ENCODE measurements around the gene ZNF407. TPM values are rescaled to one million over a fixed set of nuclear protein-coding genes. Genes with fewer than 3 reads are reported as not detected.

The ZNF407 gene
- total and polyA plus RNA-seq, 4 donors, result 1.9 to 16.5 (median 6.6) TPM

DNA sequence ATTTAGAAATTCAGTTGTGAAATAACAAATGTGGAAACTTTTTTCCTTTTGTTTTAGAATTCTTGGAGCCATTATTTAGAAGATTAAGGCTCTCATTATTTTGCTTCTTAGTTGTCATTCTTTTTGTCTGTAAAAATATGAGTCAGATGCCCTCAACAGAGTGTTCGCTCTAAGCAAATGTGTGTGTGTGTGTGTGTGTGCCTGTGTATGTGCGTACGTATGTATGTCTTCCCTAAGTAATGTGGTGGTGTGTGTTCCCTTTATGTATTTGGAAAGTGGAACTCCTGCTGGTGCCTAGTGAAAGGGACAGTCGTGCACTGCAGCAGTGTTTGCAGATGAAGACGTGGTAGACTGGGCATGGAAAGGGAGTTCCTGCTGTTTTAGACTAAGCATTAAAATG lies 27.5 kb downstream of the ZNF407 start:
- H3K9me3 ChIP-seq (ENCODE audit: control insufficient read depth in 4 of 4, low read length in 3 of 4), result no peaks in the 10 kb centered on the region
- no peak overlapping the region for H3K9ac ChIP-seq (ENCODE audit: low read depth in 1 of 2, low read length in 2 of 2)
- no peak overlapping the region for H3K27ac ChIP-seq (ENCODE audit: low read depth in 1 of 2, low read length in 2 of 2)
- no peak for DNase-seq (ENCODE audit: low spot score)
- no peaks in the 10 kb centered on the region for H3K27me3 ChIP-seq (ENCODE audit: control insufficient read depth in 4 of 4, insufficient read depth in 4 of 4, low read length in 3 of 4)
- H3K4me3 ChIP-seq (ENCODE audit: low read depth in 1 of 3, low read length in 3 of 3), result no peak overlapping the region
- H3K4me1 ChIP-seq (ENCODE audit: control insufficient read depth in 4 of 4, insufficient read depth in 4 of 4, low read length in 3 of 4), result peaks cover 0 to 4% (median 0%) of the 10 kb centered on the region in 4 donors
- H3K36me3 ChIP-seq (ENCODE audit: control insufficient read depth in 4 of 4, insufficient read depth in 3 of 4, low read depth in 1 of 4, low read length in 3 of 4), result no peaks in the 10 kb centered on the region
- WGBS, result 91% methylated on average over 5 of the region's 5 CpGs
- TF ChIP-seq EGR1 (IDR thresholded peaks at IDR 0.05; ENCODE audit: low read depth in 2 of 2) (no peak), RAD21 (IDR thresholded peaks at IDR 0.05) (no peak), TAF1 (conservative IDR thresholded peaks at IDR 0.05) (no peak), JUND (IDR thresholded peaks at IDR 0.05) (no peak), FOXA2 (IDR thresholded peaks at IDR 0.05) (no peak), HNF4G (IDR thresholded peaks at IDR 0.05) (no peak), ZBTB33 (IDR thresholded peaks at IDR 0.05) (no peak), YY1 (IDR thresholded peaks at IDR 0.05) (no peak), RXRA (IDR thresholded peaks at IDR 0.05) (no peak), SP1 (IDR thresholded peaks at IDR 0.05) (no peak), HNF4A (conservative IDR thresholded peaks at IDR 0.05) (no peak), ATF3 (IDR thresholded peaks at IDR 0.05) (no peak), GABPA (IDR thresholded peaks at IDR 0.05 in 1 of 2, conservative IDR thresholded peaks at IDR 0.05 in 1 of 2) (no peak), NR2F2 (IDR thresholded peaks at IDR 0.05) (no peak), MAX (IDR thresholded peaks at IDR 0.05) (no peak), FOXA1 (IDR thresholded peaks at IDR 0.05) (no peak)
- TF ChIP-seq, protein P1, sequence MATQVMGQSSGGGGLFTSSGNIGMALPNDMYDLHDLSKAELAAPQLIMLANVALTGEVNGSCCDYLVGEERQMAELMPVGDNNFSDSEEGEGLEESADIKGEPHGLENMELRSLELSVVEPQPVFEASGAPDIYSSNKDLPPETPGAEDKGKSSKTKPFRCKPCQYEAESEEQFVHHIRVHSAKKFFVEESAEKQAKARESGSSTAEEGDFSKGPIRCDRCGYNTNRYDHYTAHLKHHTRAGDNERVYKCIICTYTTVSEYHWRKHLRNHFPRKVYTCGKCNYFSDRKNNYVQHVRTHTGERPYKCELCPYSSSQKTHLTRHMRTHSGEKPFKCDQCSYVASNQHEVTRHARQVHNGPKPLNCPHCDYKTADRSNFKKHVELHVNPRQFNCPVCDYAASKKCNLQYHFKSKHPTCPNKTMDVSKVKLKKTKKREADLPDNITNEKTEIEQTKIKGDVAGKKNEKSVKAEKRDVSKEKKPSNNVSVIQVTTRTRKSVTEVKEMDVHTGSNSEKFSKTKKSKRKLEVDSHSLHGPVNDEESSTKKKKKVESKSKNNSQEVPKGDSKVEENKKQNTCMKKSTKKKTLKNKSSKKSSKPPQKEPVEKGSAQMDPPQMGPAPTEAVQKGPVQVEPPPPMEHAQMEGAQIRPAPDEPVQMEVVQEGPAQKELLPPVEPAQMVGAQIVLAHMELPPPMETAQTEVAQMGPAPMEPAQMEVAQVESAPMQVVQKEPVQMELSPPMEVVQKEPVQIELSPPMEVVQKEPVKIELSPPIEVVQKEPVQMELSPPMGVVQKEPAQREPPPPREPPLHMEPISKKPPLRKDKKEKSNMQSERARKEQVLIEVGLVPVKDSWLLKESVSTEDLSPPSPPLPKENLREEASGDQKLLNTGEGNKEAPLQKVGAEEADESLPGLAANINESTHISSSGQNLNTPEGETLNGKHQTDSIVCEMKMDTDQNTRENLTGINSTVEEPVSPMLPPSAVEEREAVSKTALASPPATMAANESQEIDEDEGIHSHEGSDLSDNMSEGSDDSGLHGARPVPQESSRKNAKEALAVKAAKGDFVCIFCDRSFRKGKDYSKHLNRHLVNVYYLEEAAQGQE (IDR thresholded peaks at IDR 0.05), result no peak
- TF ChIP-seq, protein P2, sequence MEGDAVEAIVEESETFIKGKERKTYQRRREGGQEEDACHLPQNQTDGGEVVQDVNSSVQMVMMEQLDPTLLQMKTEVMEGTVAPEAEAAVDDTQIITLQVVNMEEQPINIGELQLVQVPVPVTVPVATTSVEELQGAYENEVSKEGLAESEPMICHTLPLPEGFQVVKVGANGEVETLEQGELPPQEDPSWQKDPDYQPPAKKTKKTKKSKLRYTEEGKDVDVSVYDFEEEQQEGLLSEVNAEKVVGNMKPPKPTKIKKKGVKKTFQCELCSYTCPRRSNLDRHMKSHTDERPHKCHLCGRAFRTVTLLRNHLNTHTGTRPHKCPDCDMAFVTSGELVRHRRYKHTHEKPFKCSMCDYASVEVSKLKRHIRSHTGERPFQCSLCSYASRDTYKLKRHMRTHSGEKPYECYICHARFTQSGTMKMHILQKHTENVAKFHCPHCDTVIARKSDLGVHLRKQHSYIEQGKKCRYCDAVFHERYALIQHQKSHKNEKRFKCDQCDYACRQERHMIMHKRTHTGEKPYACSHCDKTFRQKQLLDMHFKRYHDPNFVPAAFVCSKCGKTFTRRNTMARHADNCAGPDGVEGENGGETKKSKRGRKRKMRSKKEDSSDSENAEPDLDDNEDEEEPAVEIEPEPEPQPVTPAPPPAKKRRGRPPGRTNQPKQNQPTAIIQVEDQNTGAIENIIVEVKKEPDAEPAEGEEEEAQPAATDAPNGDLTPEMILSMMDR (IDR thresholded peaks at IDR 0.05; ENCODE audit: low read depth, low read length, missing input control), result no peak
